HepG2 (cell line): Measurements from ENCODE around the gene MEPCE. TPM values are rescaled to one million over a fixed set of nuclear protein-coding genes. Genes with fewer than 3 reads are reported as not detected.

Source experiments
- EHMT2 ChIP-seq: fragments of 200-600 bp; sonication (generic); IDR thresholded peaks from 2 replicates; pipeline ENCODE4 v1.7.0; 2017; ENCODE audit warnings: antibody characterized with exemption, low read depth, low read length, borderline replicate concordance
- GATAD1 ChIP-seq: IDR thresholded peaks from 2 replicates; pipeline ENCODE4 v1.6.1; 2016; ENCODE audit warnings: missing genetic modification reagents, missing compliant biosample characterization
- GATAD2A ChIP-seq: IDR thresholded peaks from 2 replicates; pipeline ENCODE4 v1.6.1; 2016
- ISL2 ChIP-seq: sonication (generic); formaldehyde crosslinking; IDR thresholded peaks from 2 replicates; pipeline ENCODE4 v1.5.0; 2020; ENCODE audit warnings: missing genetic modification reagents
- KLF15 ChIP-seq: sonication (generic); formaldehyde crosslinking; IDR thresholded peaks from 2 replicates; pipeline ENCODE4 v1.8.1; 2023; ENCODE audit warnings: borderline replicate concordance, mild to moderate bottlenecking, inconsistent platforms, missing genetic modification reagents, mixed read lengths
- PLRG1 ChIP-seq: fragments of 450-650 bp; conservative IDR thresholded peaks from 2 replicates; pipeline ENCODE4 v1.6.1; 2016
- SMAD9 ChIP-seq: sonication (generic); formaldehyde crosslinking; IDR thresholded peaks from 2 replicates; pipeline ENCODE4 v1.5.1; 2020; ENCODE audit warnings: mild to moderate bottlenecking, missing genetic modification reagents
- SP2 ChIP-seq: sonication (generic); formaldehyde crosslinking; IDR thresholded peaks from 2 replicates; pipeline ENCODE4 v1.5.1; 2020; ENCODE audit warnings: mild to moderate bottlenecking, missing genetic modification reagents
- ZNF143 ChIP-seq: sonication (generic); formaldehyde crosslinking; IDR thresholded peaks from 2 replicates; pipeline ENCODE4 v1.4.0; 2020; ENCODE audit warnings: missing genetic modification reagents
- ZNF44 ChIP-seq: sonication (generic); formaldehyde crosslinking; IDR thresholded peaks from 2 replicates; pipeline ENCODE4 v1.5.1; 2020; ENCODE audit warnings: mild to moderate bottlenecking, missing genetic modification reagents
- ZNF709 ChIP-seq: sonication (generic); formaldehyde crosslinking; IDR thresholded peaks from 2 replicates; pipeline ENCODE4 v1.5.0; 2020; ENCODE audit warnings: mild to moderate bottlenecking, missing genetic modification reagents
- ZNF777 ChIP-seq: sonication (generic); formaldehyde crosslinking; IDR thresholded peaks from 2 replicates; pipeline ENCODE4 v1.4.0; 2020; ENCODE audit warnings: missing genetic modification reagents
- ZNF790 ChIP-seq: sonication (generic); formaldehyde crosslinking; IDR thresholded peaks from 2 replicates; pipeline ENCODE4 v1.8.0; 2022; ENCODE audit warnings: missing genetic modification reagents, mild to moderate bottlenecking, borderline replicate concordance
- ZNF879 ChIP-seq: sonication (generic); formaldehyde crosslinking; IDR thresholded peaks from 2 replicates; pipeline ENCODE4 v1.8.1; 2023; ENCODE audit warnings: missing genetic modification reagents
- polyA plus RNA-seq, 8 experiments: library from polyadenylated mRNA; depleted of rRNA in 3 of 8; stranded (reverse) in 7 of 8; unstranded in 1 of 8; fragments of >200 nt; fragmentation: Illumina TruSeq in 4 of 8; extraction: Trizol in 4 of 8; gene quantifications; 2 replicates each; pipeline versions ENCODE4 v1.2.1 to v1.2.3, GENCODE V29; 2011 to 2016; ENCODE audit warnings: low read depth in 4 of 8, missing spikeins in 1 of 8, mixed read lengths in 1 of 8; ENCODE audit not compliant: insufficient read depth in 1 of 8
- total RNA-seq, 5 experiments: library from RNA; depleted of rRNA; stranded (reverse); fragments of >200 nt; fragmentation: Illumina TruSeq; extraction: Trizol; gene quantifications; 2 replicates each; pipeline ENCODE4 v1.2.3, GENCODE V29; 2016; ENCODE audit warnings: low read depth in 1 of 5
- TF ChIP-seq, protein P1 (sequence below): IDR thresholded peaks from 2 replicates; pipeline ENCODE4 v1.6.1; 2016; ENCODE audit warnings: low read depth, missing genetic modification reagents, missing compliant biosample characterization
- TF ChIP-seq, protein P2 (sequence below): sonication (generic); formaldehyde crosslinking; IDR thresholded peaks from 2 replicates; pipeline ENCODE4 v1.5.0; 2020; ENCODE audit warnings: missing genetic modification reagents
- TF ChIP-seq, protein P3 (sequence below): IDR thresholded peaks from 2 replicates; pipeline ENCODE4 v1.6.1; 2016; ENCODE audit warnings: missing compliant biosample characterization, missing genetic modification reagents, borderline replicate concordance
- TF ChIP-seq, protein P4 (sequence below): sonication (generic); formaldehyde crosslinking; IDR thresholded peaks from 2 replicates; pipeline ENCODE4 v1.5.1; 2020; ENCODE audit warnings: missing genetic modification reagents, mild to moderate bottlenecking, borderline replicate concordance
- TF ChIP-seq, protein P5 (sequence below): IDR thresholded peaks from 2 replicates; pipeline ENCODE4 v1.6.1; 2016; ENCODE audit warnings: low read depth, borderline replicate concordance

Gene MEPCE
- total and polyA plus RNA-seq, 2 of the 13 experiments (the other 11 are each of a cell fraction or from before 2014, with no cell fraction given) = 12.3 to 26.0 TPM

DNA sequence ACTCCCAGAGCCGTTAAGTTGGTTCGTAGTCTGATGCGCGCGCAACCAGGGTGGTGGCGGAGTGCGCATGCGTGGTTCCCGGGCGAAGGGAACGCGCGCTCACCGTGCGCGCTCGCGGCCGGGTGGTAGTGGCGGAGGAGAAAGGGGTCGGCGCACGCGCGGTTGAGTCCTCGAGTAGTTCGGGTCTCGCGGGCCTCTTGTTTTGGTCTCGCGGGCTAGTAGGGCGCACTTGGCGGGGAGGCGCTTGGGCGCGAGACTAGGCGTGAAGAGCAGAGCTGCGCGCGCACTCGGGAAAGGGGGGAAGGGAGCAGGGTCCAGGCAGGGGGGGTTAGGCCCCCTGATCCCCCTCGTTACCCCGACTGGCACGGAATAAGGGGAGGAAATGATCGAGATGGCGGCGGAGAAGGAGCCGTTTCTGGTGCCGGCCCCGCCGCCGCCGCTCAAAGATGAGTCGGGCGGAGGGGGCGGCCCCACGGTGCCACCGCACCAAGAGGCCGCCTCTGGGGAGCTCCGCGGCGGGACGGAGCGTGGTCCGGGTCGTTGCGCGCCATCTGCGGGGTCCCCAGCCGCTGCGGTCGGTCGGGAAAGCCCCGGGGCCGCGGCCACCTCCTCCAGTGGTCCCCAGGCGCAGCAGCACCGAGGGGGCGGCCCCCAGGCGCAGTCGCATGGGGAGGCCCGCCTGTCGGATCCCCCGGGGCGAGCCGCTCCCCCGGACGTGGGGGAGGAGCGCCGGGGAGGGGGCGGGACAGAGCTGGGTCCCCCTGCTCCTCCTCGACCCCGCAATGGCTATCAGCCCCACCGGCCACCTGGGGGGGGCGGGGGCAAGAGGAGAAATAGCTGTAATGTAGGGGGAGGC, at the start of gene MEPCE (continued):
- TF ChIP-seq, protein P1, sequence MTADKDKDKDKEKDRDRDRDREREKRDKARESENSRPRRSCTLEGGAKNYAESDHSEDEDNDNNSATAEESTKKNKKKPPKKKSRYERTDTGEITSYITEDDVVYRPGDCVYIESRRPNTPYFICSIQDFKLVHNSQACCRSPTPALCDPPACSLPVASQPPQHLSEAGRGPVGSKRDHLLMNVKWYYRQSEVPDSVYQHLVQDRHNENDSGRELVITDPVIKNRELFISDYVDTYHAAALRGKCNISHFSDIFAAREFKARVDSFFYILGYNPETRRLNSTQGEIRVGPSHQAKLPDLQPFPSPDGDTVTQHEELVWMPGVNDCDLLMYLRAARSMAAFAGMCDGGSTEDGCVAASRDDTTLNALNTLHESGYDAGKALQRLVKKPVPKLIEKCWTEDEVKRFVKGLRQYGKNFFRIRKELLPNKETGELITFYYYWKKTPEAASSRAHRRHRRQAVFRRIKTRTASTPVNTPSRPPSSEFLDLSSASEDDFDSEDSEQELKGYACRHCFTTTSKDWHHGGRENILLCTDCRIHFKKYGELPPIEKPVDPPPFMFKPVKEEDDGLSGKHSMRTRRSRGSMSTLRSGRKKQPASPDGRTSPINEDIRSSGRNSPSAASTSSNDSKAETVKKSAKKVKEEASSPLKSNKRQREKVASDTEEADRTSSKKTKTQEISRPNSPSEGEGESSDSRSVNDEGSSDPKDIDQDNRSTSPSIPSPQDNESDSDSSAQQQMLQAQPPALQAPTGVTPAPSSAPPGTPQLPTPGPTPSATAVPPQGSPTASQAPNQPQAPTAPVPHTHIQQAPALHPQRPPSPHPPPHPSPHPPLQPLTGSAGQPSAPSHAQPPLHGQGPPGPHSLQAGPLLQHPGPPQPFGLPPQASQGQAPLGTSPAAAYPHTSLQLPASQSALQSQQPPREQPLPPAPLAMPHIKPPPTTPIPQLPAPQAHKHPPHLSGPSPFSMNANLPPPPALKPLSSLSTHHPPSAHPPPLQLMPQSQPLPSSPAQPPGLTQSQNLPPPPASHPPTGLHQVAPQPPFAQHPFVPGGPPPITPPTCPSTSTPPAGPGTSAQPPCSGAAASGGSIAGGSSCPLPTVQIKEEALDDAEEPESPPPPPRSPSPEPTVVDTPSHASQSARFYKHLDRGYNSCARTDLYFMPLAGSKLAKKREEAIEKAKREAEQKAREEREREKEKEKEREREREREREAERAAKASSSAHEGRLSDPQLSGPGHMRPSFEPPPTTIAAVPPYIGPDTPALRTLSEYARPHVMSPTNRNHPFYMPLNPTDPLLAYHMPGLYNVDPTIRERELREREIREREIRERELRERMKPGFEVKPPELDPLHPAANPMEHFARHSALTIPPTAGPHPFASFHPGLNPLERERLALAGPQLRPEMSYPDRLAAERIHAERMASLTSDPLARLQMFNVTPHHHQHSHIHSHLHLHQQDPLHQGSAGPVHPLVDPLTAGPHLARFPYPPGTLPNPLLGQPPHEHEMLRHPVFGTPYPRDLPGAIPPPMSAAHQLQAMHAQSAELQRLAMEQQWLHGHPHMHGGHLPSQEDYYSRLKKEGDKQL (CRISPR knock-in tag) = no peak
- TF ChIP-seq ZNF143 (CRISPR knock-in tag) = no peak
- peak; percentile 79 for TF ChIP-seq ZNF777
- TF ChIP-seq KLF15 (CRISPR knock-in tag) = 0 out of 2 replicates have a peak, but pooled peaks have one; percentile 55
- TF ChIP-seq ZNF790 = peak; percentile 41; the same call in 1 of the 2 replicates
- TF ChIP-seq EHMT2 = no peak
- TF ChIP-seq GATAD2A (CRISPR knock-in tag) = no peak
- TF ChIP-seq SP2 (CRISPR knock-in tag) = peak; percentile 42; the same call in 1 of the 2 replicates
- TF ChIP-seq, protein P2, sequence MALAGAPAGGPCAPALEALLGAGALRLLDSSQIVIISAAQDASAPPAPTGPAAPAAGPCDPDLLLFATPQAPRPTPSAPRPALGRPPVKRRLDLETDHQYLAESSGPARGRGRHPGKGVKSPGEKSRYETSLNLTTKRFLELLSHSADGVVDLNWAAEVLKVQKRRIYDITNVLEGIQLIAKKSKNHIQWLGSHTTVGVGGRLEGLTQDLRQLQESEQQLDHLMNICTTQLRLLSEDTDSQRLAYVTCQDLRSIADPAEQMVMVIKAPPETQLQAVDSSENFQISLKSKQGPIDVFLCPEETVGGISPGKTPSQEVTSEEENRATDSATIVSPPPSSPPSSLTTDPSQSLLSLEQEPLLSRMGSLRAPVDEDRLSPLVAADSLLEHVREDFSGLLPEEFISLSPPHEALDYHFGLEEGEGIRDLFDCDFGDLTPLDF (CRISPR knock-in tag) = peak; percentile 52
- TF ChIP-seq, protein P3, sequence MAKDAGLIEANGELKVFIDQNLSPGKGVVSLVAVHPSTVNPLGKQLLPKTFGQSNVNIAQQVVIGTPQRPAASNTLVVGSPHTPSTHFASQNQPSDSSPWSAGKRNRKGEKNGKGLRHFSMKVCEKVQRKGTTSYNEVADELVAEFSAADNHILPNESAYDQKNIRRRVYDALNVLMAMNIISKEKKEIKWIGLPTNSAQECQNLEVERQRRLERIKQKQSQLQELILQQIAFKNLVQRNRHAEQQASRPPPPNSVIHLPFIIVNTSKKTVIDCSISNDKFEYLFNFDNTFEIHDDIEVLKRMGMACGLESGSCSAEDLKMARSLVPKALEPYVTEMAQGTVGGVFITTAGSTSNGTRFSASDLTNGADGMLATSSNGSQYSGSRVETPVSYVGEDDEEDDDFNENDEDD (CRISPR knock-in tag) = peak; percentile 71; the same call in 1 of the 2 replicates
- no peak for TF ChIP-seq PLRG1
- TF ChIP-seq, protein P4, sequence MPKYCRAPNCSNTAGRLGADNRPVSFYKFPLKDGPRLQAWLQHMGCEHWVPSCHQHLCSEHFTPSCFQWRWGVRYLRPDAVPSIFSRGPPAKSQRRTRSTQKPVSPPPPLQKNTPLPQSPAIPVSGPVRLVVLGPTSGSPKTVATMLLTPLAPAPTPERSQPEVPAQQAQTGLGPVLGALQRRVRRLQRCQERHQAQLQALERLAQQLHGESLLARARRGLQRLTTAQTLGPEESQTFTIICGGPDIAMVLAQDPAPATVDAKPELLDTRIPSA (CRISPR knock-in tag) = peak; percentile 77
- no peak for TF ChIP-seq ZNF44
- TF ChIP-seq GATAD1 (CRISPR knock-in tag) = no peak
- peak; percentile 44; the same call in 1 of the 2 replicates for TF ChIP-seq ISL2 (CRISPR knock-in tag)
- TF ChIP-seq, protein P5, sequence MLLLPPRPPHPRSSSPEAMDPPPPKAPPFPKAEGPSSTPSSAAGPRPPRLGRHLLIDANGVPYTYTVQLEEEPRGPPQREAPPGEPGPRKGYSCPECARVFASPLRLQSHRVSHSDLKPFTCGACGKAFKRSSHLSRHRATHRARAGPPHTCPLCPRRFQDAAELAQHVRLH (CRISPR knock-in tag) = 0 out of 2 replicates have a peak, but pooled peaks have one; percentile 52
- TF ChIP-seq SMAD9 (CRISPR knock-in tag) = no peak
- no peak for TF ChIP-seq ZNF879 (CRISPR knock-in tag)
- TF ChIP-seq ZNF709 (CRISPR knock-in tag) = 0 out of 2 replicates have a peak, but pooled peaks have one; percentile 39
